Hepatic stellate cell (primary cell): ENCODE measurements around the gene KIAA1217.
A peak's percentile ranks its signal among the peaks of the same experiment; 100 is the strongest.
"Not testable (repeated sequence)": the region's sequence is repeated elsewhere in the genome, so short reads cannot be mapped to it uniquely, and the experiment has no call there.

Experiments used
- DNase-seq: peaks from one replicate; pipeline ENCODE4 v3.0.0; 2011; ENCODE audit warnings: low spot score

The KIAA1217 gene

DNA sequence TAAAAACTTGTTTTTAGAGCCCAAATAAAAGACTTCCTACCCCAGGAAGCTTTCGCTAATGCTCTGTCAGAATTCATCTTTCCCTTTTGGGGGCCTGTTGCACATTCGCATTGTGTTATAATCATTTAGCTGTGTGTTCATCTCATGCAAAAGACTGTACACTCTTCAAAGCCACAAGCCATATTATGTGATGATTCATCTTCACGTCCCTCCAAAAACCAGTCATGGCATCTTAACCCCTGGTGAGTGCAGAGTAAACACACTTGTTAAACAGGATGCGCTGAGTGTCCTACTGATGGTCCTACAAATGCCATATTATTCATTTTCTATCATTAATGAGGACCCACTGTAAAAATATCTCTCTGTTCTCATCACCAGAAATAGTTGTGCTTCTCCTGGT lies 235.4 kb downstream of the KIAA1217 start:
- DNase-seq: peak; percentile 38

DNA sequence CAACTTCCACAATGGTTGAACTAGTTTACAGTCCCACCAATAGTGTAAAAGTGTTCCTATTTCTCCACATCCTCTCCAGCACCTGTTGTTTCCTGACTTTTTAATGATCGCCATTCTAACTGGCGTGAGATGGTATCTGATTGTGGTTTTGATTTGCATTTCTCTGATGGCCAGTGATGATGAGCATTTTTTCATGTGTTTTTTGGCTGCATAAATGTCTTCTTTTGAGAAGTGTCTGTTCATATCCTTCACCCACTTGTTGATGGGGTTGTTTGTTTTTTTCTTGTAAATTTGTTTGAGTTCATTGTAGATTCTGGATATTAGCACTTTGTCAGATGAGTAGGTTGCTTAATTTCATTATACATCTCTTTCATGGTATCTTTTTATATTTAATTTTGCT lies 237.0 kb downstream of the KIAA1217 start:
- not testable (repeated sequence) for DNase-seq

- DNase-seq: peak; percentile 44
These were observed 237.8 kb downstream of the KIAA1217 start for GRCh38 chr10:24446739-24447138.

DNA sequence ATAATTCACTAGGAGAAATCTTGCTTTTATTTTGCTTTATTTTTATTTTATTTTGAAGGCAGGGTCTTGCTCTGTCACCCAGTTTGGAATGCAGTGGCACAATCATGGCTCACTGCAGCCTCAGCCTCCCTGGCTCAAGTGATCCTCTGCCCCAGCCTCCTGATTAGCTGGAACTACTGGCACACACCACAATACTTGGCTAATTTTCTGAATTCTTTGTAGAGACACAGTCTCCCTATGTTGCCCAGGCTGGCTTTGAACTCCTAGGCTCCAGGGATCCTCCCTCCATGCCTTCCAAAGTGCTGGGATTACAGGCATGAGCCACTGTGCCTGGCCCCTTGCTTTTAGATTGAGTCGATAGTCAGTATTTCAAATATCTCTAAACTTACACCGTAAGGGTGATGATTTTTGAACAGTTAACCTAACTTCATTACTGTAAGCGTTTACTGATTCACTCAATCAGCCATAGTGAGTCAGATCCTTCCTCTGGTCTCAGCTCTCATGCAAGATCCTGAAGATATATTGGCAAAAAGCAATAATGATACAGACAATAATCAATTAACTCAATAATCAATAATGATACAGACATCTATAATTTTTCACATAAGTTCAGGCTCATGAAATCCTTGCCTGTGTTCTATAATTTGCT lies 239.5 kb downstream of the KIAA1217 start:
- DNase-seq: no peak

GRCh38 chr10:24449321-24449740 lies 240.4 kb downstream of the KIAA1217 start:
- no peak for DNase-seq

- no peak for DNase-seq
These were observed 240.9 kb downstream of the KIAA1217 start for GRCh38 chr10:24449769-24450310.

DNA sequence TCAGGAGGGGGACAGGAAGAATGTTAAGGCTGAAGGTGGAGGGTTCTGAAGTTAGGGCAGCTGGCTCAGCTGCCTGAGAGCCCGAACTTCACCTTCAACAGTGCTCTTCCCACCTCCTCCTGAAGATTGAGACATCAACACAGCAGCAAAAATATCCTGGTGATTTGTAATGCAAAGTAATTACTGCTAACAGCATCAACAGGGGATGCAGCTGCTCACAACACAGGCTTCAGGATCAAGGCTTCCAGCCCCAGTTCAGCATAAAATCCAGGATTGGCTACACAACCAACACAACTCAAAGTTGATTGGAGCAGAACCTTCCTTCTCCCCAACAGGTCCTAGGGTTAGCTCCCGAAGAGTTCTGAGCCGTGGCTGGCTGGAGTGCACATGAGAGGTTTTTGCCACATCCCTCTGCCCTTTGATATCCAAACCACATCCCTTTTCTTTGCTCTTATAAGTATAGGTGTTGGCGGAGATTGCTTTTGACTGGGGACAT lies 242.4 kb downstream of the KIAA1217 start:
- DNase-seq: no peak

DNA sequence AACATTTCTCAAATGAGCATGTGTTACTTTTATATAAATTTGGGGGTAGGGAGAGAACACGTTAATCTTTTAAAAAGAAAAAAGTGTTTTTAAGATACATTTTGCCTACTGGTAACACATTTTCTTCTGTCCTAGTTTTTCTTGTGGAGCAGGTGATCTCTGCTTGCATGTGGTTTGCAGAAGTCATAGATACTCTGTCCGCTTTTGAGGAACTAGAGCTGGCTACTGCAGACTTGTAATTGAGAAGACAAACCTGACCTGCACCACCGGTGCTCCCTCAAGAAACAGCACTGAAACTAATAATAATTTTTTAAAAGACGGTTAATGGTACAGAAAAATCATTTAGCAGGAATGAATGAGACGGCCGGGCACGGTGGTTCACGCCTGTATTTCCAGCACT lies 243.1 kb downstream of the KIAA1217 start:
- DNase-seq: no peak

- DNase-seq: no peak
These were observed 244.5 kb downstream of the KIAA1217 start for GRCh38 chr10:24453404-24453830.

GRCh38 chr10:24453973-24454372 lies 245.0 kb downstream of the KIAA1217 start:
- no peak for DNase-seq

DNA sequence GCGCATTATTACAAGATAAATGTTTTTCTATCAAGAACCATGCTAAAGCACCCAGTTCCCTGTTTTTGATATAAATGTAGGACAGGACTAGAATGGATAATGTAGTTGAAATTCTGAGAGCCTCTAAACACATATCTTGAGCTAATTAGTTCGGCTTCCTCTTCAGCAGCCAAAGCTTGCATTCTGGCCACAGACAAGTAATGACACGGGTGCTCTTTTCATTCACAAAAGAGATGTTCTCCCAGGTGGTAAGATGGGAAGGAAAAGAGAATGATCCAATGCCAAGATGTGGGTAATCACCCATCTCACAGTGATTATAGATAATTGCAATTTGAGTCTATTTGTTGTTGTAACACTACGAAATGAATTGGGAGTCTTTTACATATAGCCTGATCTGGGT lies 246.5 kb downstream of the KIAA1217 start:
- DNase-seq: no peak

DNA sequence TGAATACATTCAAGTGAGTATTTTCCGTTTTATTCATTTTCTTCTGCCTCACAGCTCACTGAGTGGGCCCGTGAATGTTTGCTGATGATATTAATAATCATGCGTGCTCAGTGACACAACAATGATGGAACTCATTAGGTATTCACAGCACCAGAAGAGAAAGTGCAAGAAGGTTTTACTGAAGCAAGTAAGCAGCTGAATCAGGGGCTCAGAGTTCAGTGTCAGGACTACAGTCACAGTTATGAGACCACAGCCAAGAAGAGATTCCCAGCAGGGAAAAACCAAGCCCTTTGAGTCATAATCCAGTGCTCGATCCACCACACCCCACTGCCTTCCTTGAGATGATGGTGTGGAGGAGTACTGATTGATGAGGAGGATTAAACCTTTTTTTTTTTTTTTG lies 247.4 kb downstream of the KIAA1217 start:
- DNase-seq: peak; percentile 44

GRCh38 chr10:24457661-24458318 lies 248.9 kb downstream of the KIAA1217 start:
- no peak for DNase-seq

GRCh38 chr10:24459836-24460235 lies 250.9 kb downstream of the KIAA1217 start:
- no peak for DNase-seq

DNA sequence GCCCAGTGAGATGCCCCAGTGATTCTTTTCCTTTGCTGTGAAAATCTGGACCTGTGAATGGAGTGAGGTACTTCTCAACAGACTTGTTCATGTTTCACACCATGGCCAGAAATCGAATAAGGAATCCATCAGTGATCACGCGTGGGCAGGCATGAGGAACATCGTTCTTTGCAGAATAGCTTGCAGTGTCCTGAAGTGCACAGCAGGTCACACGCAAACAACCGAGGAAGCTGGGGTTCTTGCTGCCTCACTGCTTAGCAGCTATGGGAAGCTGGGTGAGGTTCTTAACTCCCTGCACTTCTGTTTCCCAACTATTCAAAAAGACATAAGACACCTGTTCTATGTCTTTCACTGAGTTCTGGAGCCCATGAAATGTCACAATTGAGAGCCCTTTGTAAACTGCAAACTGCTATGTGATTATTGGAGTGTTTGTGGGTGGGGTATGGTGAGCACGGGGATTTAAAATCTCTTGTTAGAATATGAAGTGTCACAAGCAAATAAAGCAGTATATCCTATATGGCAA lies 253.4 kb downstream of the KIAA1217 start:
- DNase-seq: no peak

- DNase-seq: no peak
These were observed 254.1 kb downstream of the KIAA1217 start for GRCh38 chr10:24462889-24463552.

GRCh38 chr10:24463611-24464426 lies 254.9 kb downstream of the KIAA1217 start:
- DNase-seq: peak; percentile 31

- DNase-seq: peak; percentile 34
These were observed 256.4 kb downstream of the KIAA1217 start for GRCh38 chr10:24465124-24465874.

- DNase-seq: peak; percentile 52
These were observed 257.2 kb downstream of the KIAA1217 start for GRCh38 chr10:24465891-24466818.

- DNase-seq: no peak
These were observed 258.2 kb downstream of the KIAA1217 start for GRCh38 chr10:24467136-24467535.
